ENCODE data around the gene MADD. TPM values are rescaled to one million over a fixed set of nuclear protein-coding genes. Genes with fewer than 3 reads are reported as not detected.

The MADD gene
- total RNA-seq, 1 donor from 2014 or later = 24.7 TPM

DNA sequence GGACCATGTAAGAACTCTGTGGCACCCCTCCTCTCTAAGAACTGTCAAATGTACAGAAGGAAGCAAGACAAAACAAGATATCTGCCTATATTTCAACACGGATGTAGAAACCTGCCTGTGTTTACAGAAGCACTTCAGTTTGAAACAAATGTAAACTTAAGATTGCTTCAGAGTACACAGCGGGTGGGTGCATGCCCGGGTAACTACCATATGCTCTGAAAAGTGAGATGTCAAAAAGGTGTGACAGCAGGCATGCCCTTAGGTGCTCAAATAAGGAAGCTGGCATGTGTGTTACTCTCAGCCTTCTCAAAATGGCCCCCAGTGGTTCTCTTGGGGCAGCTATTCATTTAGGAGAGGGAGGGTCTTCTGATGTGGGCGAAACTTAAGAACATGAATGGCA is 26.5 kb upstream of the MADD start:
- TF ChIP-seq, protein P1, sequence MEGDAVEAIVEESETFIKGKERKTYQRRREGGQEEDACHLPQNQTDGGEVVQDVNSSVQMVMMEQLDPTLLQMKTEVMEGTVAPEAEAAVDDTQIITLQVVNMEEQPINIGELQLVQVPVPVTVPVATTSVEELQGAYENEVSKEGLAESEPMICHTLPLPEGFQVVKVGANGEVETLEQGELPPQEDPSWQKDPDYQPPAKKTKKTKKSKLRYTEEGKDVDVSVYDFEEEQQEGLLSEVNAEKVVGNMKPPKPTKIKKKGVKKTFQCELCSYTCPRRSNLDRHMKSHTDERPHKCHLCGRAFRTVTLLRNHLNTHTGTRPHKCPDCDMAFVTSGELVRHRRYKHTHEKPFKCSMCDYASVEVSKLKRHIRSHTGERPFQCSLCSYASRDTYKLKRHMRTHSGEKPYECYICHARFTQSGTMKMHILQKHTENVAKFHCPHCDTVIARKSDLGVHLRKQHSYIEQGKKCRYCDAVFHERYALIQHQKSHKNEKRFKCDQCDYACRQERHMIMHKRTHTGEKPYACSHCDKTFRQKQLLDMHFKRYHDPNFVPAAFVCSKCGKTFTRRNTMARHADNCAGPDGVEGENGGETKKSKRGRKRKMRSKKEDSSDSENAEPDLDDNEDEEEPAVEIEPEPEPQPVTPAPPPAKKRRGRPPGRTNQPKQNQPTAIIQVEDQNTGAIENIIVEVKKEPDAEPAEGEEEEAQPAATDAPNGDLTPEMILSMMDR (conservative IDR thresholded peaks at IDR 0.05; ENCODE audit: low read depth, low read length) = no peak
- no peak overlapping the region for H3K4me3 ChIP-seq (ENCODE audit: low read depth, low read length)
- no peak for DNase-seq (ENCODE audit: low read depth)

DNA sequence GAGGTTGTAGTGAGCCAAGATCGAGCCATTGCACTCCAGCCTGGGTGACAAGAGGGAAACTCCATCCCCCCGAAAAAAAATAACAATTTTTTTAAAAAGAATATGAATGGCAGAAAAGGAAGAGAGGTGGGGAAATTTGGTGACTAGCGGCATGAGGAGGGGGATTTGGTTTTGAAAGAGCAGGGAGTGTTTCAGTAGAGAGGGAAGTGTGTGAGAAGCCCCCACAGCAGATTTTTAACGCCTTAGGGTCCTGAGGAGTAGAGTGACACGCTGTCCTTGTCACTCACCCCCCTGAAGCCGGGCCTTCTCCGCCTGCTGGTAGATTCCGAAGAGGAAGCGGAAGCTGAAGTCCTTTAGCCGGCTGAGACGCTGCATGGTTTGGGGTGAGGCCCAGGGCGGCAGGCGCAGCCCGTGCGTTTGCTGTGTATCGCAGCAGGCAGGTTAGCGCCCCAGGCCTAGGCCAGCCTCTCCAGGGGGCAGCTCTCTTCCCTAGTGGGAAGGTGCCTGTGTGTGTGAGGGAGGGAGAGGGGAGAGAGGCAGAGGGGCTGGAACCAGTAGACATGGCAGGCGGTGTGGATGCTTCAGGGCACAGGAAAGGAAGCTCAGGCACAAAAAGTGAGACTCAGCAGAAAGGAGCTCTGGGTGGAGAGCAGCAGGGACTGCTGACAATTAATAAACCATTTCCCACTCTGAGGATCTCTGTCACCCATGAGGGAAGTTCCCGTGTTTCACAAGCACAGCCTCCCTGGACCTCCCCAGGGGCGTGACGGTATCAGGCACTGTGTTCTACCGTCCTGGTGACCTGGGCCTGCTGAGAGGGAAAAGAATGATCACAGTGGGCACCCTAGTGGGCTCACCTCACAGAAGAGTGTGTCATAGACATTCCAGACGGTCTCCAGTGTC is 25.2 kb upstream of the MADD start:
- TF ChIP-seq, protein P1 (conservative IDR thresholded peaks at IDR 0.05; ENCODE audit: low read depth, low read length) = no peak
- H3K4me3 ChIP-seq (ENCODE audit: low read depth, low read length) = no peak overlapping the region
- DNase-seq (ENCODE audit: low read depth) = no peak

DNA sequence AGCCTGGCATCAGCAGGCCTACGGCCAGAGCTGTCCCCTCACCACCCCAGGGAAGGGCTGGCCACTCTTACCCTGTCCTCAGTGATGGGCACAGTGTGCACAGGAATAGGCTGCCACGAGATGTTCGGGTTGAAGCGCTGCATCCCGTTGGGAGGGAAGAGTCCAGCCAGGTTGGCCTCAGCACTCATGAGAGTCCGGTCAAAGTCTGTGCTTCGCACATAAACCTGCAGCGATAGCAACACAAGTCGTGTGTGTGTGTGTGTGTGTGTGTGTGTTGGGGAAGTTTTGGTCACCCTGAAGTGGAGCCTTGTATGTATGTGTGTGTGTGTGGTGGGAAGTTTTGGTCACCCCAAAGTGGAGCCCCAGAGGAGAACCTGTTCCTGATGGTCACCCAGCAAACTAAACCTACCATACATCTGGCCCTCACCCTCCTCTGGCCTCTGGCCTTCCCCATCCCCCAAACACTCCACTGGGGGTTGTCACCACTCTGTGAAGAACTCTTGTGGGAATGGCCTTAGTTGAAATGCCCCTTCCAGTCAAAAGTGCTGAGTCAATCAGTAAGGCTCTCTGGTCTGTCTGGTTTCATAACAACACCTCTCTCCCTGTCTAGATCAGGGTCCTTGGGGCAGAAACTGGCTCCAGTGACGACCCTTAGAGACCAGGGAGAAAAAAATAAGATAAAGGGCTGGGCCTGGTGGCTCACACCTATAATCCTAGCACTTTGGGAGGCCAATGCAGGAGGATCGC is 24.1 kb upstream of the MADD start:
- no peak overlapping the region for H3K4me3 ChIP-seq (ENCODE audit: low read depth, low read length)
- DNase-seq (ENCODE audit: low read depth) = no peak
- TF ChIP-seq, protein P1 (conservative IDR thresholded peaks at IDR 0.05; ENCODE audit: low read depth, low read length) = no peak

DNA sequence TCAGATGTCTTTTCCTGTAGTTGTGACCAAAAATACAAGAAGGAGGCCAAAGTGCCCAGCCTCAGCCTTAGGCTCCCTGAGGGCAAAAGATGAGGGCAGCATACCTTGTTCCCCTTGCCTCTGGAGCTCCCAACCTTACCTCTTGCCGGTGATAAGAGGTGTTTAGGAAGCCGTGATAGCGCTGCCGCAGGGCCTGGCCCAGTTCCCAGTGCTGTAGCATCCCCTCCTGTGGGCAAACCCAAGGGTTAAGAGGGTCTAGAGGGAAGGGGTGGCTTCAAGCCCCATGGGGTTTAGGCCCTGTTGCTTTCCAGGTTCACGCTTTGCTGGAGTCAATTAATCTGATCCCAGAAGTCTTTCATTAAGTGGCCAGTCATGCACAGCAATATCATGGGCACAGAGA is 22.4 kb upstream of the MADD start:
- TF ChIP-seq, protein P1 (conservative IDR thresholded peaks at IDR 0.05; ENCODE audit: low read depth, low read length) = no peak
- H3K4me3 ChIP-seq (ENCODE audit: low read depth, low read length) = peak overlapping the region; percentile 99
- no peak for DNase-seq (ENCODE audit: low read depth)

DNA sequence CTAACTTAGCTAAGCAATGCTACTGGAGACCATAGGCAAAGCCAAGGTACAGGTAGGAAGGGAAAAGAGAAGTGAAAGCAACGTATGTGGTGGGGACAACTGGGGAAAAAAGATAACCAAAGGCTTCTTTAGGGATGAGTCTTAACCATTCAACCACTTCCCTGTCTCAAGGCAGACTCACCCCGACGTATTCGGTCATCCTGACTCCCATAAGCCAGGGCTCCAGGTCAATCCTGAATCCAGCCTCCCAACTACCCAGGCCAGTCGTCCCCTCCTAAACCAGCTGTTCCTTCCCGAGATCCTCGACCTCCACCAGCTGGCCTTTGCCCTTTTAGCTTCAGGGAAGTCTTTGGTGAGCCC is 21.6 kb upstream of the MADD start:
- TF ChIP-seq, protein P1 (conservative IDR thresholded peaks at IDR 0.05; ENCODE audit: low read depth, low read length) = no peak
- H3K4me3 ChIP-seq (ENCODE audit: low read depth, low read length) = peak overlapping the region; percentile 99
- no peak for DNase-seq (ENCODE audit: low read depth)

DNA sequence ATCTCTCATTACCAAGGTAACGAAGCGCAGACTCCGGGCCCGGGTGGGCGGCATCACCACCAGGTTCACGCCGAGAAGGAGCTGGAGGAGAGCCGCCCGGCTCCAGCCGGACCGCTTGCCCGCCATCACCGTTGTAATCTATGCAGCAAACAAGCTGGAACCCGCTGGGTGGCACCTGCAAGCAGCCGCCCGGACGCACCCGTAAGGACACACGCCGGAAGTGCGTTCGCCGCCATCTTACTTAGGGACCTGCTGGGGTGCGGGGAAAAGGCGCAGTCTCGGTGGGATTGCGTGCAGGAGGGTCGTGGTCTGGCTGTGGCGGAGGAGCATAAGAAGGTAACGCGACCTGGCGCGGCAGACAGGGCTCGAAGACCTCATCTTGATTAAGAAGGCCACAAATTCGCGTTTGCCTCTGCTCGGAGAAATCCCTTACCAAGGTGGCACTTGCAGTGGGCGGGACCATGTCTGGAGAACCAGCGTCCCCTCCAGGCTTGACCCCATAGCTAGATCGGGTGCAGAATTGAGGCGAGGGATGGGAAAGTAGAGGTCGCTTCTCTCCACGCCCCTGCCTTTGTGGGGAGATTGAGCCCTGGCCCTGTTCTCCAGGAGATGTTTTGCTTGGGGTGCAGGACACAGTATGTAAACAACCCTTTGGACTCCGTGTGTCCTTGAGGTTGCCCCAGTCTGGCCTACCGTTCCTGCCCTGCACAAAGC is 21.1 kb upstream of the MADD start, which contains the start of gene ACP2:
Gene ACP2 (minus strand): TSS at position 151 of the 714 bp plus-strand sequence. CDS start 25 bp downstream, at position 126.
- peak; percentile 57 for DNase-seq (ENCODE audit: low read depth)
- TF ChIP-seq, protein P1 (conservative IDR thresholded peaks at IDR 0.05; ENCODE audit: low read depth, low read length) = peak; percentile 34
- H3K4me3 ChIP-seq (ENCODE audit: low read depth, low read length) = peak within 1 kb of the TSS; percentile 99
